ENCODE data around the gene AGAP1.

The AGAP1 gene

DNA sequence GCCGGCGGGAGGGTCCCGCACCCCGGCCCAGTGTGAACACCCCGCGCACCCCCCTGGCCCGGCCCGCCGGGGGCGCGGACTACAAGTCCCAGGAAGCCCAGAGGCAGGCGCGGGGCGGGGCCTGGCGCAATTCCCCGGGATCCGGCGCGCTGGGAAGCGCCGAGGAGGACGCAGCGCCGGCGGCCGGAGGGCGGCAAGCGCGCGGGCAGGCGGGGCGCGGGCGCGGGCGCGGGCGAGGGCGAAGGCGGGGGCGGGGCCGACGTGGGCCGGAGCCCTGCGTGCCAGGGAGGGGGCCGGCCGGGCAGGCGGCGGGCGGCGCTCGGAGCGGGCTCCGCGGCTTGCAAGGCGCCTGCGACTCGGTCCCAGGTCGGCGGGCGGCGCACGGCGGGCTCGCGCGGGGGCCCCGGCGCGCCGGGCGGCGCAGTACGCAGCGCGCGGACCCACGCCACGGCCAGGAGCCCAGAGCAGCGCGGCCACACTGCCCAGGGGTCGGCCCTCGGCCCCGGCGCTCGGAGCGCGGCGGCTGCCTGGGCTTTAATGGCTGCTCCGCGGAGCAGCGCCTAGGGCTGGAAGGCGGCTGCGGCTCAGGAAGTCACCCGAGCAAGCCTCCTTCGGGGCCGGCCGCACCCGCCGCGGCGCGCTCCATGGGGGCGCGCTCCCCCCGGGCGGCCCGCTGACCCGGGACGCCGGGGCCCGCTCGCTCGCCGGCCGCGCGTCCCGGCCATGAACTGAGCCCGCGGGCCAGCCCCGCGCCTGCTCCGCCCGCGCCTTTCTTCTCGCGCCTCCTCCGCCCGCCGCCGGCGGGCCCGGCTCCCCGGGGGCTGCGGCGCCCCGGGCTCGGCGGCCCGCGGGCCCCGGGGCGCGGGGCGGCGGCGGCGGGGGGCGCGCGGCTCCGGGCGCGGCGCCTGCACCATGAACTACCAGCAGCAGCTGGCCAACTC lies at the start of gene AGAP1:
AGAP1 (plus strand) TSS at position 269 of the 941 bp plus-strand sequence.
- DNase-seq = no peak

DNA sequence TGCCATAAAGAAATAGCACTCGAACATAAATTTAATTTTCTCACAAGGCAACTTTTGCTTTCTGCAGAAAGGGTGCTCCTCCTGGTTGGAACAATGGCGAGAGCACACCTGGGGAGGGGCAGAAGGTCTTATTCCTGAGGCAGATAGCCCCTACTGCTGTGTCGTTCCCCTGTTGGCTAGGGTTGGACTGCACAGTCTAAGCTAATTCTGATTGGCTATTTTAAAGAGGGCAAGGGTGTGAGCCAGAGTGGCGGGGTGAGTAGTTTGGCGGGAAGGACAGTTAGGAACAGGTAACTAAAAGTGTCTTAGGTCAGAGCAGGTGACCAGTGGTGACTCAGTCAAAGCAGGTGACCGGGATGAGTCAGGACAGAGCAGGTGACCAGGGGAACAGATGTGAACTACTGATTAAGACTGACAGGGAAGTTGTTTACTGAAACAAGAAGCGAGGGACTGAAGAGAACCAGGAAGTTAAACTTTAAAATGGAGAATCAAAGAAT lies 49.7 kb upstream of the AGAP1 start:
- no peak for DNase-seq

DNA sequence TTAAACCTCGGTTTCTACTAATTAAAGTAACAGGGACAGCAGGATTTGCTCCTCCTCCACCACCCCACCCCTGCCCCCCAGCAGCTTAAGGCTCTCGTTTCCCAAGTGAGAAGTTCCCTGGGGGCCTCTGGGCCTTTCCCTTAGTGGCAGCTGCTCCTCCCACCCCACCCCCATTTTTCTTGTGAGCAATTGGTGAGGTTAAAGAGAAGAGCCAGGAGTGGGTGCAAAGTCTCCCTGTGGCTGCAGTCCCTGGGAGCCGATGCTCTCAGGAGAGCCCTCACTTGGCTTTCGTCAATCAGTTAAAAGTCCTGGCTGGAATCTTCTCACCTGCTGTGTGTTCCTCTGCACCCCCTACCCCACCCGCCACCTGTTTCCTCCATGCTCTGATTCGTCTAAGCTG lies 48.7 kb upstream of the AGAP1 start:
- DNase-seq = no peak

DNA sequence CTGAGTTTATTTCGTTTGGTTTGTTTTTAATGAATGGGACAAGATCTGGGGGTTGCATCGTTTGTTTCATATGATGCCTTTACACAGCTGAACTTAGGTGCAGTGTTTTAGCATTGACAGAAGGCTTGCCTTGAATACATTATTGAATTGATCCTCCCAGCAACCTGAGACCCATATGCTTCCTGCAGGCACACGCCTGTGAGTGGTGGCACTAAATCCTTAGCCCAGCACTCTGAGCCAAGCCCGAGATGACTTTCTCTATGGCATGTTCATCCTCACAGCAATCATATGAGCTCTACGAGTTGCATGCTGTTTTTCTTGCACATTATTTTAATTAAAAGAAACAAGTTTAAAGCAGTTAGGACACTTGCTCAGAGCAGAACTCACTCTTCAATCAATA lies 47.8 kb upstream of the AGAP1 start:
- no peak for DNase-seq

DNA sequence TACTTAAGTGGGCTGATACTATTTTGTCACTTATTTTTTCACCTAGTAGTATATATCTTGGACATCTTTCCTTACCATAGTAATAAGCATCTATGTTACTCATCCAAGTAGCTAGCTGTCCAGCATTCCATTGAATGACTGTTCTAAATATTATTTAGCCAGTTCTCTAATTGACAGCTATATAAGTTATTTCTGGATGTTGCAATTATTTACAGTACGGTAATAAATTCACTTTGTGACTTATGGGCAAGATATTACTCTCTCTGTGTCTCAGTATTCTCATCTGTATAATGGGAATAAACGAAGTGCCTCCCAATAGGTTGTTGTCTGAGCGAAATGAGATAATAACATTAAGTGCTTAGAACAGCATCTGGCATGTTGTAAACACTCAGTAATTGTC lies 46.6 kb upstream of the AGAP1 start:
- DNase-seq = no peak

DNA sequence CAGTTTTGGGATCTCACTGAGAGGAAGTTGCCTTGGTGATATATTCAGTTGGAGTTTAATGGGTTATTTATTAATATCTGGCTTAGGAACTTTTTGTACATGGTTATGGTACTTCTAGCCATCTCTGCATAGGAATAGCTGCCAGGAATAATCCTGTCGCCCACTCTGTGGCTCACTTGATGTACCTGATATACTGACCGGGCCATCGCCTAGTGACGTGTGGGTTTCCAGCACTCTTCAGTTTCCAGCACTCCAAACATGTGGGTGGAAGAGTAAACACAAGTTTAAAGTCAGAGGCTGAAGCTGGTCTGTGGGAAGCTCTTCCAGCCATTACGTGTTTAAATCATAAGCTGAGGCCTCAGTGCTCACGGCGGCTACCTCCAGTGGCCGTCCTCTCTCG lies 44.3 kb upstream of the AGAP1 start:
- DNase-seq = no peak

DNA sequence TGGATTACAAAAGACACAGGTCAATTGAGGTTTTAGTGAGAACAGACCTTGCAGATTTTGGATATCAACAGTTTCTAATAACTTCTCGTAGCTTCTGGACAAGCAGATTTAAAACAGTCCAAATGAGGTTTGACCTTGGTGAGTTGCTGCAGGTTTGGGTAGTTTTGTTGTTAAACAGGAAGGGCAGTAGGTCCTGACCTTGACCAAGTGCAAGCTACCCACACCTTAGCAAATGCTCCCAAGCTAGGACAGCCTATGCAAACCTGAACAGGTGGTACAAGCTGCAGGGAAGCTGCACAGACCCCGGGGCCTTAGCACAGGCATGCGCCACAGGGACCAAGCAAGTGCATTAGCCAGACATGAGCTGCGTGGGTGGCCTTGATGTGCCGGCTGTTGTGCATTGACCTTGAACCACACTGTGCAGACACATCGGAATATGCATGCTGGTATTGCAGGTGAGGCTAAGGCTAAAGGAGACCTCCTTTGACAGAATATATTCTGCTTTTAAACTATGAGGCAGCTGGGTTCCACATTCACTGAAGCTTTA lies 40.2 kb upstream of the AGAP1 start:
- no peak for DNase-seq

DNA sequence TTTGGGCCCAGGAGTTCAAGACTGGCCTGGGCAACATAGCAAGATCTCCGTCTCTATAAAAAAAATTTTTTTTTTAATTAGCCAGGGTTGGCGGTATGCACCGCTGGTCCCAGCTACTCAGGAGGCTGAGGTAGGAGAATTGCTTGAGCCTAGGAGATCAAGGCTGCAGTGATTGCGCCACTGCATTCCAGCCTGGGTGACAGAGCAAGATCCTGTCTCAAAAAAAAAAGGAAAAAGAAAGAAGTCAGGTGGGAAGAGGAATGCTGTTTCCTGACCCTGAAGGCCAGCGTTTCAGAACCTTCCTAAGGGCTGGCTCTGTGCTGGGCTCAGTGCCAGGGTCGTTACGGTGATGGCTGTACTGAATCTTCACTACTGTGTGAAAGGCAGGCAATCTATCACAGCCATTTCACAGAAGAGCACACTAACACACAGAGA lies 35.0 kb upstream of the AGAP1 start:
- no peak for DNase-seq

DNA sequence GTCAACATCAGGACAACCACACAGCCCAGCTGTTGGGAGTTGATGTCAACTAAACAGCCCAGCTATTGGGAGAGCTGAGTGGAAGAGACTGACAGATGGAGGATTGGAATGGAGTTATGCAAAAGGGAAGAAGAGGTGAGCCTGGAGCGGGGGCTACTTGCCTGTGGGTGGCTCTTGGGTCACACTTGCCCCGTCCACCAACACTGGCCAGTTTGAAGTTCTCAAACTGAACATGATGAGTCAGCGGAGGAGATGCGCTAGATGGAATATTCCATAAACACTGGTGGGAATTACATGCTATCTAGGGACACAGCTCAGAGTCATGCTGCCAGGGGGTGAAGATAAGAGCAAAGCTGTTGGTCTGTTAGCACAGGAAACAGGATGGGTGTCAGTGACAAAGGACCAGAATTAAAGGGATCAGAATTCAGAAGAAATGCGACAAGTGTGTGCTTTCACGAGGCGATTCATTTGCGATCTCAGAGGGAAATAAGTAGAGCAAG lies 33.2 kb upstream of the AGAP1 start:
- DNase-seq = no peak

DNA sequence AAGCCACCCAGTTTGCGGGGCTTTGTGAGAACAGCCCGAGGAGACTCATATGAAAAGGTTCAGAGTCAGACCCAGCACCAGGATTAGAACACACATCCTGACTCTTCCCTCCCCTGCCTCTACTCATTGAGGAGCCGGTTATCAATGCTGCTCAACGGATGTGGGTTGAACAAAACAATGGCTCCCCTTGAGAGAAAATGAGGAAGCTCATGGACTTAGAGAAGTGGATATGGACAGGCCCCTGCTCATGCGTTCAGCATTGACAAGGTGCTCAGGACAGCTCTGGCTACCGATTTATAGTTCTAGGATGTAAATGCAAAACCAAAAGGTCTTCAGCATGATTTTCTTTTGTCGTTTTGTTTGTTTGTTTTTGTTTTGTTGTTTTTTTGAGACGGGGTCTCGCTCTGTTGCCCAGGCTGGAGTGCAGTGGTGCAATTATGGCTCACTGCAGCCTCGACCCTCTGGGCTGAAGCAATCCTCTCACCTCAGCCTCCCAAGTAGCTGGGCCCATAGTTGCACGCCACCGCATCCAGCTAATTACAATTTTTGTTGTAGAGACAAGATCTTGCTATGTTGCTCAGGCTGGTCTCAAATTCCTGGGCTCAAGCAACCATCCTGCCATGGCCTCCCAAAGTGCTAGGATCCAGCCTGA lies 32.0 kb upstream of the AGAP1 start:
- DNase-seq = no peak

DNA sequence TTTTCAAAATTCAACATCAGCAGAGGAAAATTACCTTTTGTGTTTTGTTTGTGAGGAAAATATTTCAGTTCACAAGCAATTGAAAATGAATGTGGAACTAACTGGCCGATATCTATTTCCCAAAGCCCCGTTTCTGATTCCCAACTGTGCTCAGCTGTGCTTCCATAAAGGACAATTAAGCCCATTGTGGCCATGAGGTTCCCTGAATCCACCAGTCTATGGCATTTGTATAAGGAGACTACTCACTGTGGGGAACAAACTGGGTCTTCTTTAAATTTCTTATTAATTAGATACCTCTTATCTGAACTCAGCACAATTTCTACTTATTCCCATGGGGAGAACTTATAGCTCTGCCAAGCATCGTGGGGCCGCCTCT lies 31.4 kb upstream of the AGAP1 start:
- DNase-seq = no peak

DNA sequence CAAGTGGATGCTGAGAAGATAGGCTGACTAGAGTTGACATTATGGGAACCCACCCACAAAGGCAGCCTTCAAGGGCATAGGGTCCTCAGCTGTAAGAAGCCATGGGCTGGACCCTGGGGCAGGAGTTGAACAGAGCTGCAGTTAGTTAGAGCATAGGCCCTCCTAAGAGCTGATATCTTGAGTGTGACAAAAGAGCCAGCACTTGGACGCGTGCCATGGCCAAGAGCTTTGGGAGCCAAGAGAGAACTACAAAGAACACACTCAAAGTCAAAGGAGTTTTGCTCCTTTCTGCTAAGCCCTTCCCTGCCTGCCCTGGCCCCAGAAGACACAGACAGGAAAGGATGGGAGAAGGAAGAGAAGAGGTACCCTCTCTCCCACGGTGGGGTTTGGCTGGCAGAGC lies 29.9 kb upstream of the AGAP1 start:
- no peak for DNase-seq

DNA sequence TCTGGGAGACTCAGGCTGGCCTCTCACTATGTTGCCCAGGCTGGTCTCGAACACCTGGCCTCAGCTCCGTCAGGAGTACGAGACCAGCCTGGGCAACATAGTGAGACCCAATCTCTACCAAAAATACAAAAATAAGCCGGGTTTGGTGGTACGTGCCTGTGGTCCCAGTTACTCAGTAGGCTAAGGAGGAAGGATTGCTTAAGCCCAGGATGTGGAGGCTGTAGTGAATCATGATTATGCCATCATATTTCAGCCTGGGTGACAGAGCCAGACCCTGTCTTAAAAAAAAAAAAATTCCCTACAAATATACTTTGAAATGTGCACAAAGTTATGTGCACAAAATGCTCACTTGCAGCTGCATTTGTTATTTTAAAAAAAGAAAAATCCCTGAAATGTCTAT lies 26.3 kb upstream of the AGAP1 start:
- DNase-seq = no peak

DNA sequence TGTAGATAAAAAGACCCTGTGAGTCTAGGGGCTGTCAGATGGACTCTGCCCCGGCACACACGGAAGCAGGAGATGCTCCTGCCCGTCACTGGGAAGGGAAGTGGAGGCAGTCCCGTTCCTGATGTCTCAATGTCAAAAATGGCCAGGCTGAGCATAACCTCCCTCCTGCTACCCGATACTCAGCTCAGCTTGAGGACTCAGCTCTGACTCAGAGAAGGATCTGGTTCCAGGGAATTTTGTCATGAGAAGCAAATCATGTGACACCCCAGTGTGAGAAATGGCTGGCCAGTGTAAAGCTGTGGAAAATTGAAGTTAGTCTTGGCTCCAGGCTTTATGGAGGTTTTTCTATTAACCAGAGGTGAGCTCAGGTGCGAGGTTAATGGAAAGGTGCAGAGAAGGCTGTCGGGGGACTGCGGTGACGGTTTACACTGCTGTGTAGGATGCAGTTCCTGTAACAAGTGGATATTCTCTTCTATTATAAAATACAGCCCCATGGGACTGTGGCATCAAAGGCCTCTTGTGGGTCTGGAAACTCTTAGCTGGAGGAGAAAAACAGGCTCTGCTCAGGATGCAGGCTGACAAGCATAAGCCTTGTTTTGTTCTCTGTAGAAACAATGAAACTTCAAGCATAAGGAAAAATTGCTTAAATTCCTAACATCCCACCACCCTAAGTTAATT lies 24.7 kb upstream of the AGAP1 start:
- DNase-seq = no peak

DNA sequence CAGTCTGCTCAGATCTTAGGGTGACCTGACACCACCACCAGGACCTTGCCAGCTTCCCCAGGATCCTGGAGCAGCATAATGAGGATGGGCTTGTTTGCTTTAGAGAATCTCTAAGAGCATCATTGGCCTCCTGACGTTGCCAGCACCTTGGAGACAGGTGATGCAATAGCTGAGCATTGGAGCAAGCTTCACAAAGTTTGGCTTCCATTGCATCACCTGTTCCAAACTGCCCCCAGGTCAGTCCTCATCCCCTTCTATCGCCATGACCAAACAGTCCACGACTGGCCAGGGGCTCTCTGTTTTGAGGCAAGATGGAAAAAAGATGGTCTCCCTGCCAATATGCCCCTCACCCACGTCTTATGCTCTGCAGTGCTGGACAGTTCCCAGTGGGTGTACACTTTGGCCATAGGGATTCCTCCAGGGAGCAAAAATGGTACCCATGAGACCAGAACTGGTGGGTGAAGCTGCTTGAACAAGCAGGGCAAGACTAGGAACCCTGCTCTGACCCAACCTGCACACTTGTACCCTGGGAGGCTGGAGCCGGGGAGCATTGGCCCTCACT lies 22.6 kb upstream of the AGAP1 start:
- no peak for DNase-seq

DNA sequence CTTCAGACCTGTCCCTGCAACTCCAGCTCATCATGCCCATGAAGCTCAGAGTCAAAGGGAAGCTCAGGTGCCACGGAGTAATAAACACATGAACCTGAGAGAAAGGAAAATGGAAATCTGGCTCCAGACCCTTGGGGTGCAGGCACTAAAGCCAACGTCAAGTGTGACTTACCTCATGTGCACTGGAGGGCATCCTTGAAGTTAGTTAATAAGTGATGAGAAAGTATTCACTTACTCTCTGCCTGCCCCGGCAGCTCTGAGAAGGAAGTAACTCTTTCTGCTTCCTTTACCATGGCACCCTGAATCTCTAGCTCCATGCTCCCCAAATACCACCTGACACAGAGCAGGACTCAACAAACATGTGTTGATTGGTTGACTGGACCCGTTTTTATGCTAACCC lies 21.4 kb upstream of the AGAP1 start:
- DNase-seq = no peak

DNA sequence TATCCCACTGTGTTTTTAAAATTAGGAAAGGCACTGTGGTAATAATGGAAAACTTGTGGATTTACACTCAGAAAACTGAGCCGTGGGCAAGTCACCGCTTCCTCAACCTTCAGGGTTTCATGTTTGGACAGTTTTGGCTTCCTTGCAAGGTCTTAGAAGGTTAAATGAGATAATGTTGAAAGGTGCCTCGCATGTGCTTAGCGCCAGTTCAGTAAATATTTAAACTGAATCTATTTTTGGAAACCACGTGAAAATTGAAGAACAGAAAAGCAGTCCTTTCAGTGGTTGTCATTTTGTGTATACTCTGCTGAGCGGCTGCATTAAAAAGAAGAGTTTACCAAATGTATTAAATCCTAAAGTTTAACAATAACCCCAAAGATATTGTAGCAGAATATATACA lies 15.2 kb upstream of the AGAP1 start:
- DNase-seq = no peak

DNA sequence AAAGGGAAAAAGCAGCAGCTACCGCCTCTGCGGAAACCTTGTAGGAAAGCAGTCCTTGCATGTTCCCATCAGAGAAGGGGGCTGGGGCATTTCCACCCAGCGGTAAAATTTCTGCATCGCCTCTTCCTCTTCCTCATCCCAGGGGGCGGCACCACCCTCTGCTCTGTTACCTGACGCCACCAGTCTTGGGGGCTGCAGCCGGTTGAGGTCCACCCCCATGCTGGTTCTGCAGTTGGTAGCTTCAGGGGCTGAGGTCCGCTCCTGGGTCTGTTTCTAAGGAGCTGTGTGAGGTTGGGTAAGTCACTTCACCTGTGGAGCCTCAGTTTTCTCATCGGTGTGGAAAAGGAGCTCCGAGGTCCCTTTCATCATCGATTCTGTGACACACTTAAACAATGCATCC lies 14.2 kb upstream of the AGAP1 start:
- DNase-seq = no peak

DNA sequence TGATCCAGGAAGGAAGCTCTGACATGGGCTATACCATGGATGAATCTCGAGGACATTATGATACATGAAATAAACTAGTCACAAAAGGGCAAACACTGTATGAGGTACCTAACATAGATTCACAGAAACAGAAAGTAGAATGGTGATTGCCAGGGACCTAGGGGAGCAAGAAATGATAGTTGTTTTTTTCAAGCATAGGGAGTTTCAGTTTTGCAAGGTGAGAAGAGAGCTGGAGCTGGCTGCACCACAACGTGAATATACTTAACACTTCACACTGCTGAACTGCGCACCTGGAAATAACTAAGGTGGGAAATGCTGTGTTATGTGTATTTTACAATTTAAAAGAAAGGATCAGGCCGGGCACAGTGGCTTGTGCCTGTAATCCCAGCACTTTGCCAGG lies 13.2 kb upstream of the AGAP1 start:
- no peak for DNase-seq

DNA sequence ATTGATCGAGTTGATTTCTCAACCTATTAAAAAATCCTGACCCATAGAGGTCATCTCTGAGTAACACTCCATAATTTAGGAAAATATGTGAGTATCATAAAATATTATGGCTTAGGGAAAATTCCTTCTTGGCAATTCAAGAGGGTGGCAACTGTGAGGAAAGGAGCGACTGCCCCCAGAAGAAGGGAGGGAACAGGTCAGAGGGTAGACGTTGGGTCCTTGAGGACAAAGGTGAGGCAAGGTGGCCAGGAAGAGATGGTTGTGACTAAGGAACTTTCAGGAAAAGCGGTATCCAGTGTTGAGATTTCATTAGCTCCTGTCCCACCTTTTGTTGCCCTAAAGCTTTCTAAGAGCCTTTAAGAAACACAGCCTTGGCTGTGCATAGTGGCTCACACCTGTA lies 10.5 kb upstream of the AGAP1 start:
- DNase-seq = no peak

DNA sequence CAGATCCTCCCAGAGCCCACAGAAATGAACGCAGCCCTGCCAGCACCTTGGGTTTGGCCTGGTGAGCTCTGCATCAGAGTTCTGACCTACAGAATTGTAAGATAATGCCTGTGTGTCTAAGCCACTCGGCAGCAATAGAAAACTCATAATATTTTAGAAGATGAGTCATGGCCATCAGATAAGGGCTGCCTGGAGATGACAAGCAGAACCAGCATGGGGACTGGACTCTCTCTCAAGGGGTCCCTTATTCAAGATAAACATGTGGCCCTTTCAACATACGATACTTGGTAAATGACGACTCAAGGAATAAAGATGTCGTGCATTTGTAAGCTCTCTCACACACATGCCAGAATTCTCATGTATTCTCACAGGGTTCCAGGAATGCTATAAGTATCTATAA lies 8.5 kb upstream of the AGAP1 start:
- DNase-seq = no peak

DNA sequence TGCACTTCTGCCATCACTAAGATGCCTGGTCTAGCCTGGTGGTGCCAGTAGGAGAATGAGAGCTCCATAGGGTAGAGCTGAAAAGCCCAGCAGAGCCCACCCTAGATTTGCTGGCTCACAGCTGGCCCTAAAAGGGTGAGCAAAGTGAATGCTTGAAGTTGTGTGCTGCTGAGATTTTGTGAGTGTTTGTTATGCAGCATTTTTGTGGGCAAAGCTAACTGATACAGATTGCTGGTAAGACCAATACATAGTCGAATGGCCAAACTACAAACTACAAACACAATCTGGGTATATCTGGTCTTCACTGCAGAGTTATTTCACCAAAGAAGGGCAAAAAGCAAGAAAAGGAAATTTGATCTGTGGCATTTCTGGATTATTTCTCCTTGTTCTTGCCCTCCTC lies 7.1 kb upstream of the AGAP1 start:
- no peak for DNase-seq

DNA sequence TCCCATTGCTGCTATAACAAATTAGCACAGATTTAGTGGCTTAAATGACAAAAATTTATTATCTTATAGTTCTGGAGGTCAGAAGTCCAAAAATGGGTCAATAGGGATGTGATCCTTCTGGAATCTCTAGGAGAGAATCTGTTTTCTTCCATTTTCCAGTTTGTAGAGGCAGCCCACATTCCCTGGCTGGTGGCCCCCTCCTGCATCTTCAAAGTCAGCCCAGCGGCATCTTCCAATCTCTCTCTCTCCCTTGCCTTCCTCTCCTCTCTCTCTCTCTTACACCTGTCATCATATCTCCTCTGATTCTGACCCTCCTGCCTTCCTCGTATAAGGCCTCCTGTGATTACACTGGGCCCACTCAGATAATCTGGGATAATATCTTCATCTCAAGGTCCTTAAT lies 3.9 kb upstream of the AGAP1 start:
- no peak for DNase-seq

Data from activated effector memory CD4-positive, alpha-beta T cell treated with Interleukin-2 at 50 U/mL for 16 hours (primary cell).